GM12878 (cell line): ENCODE results near the gene HSPA4. TPM values are rescaled to one million over a fixed set of nuclear protein-coding genes. Genes with fewer than 3 reads are reported as not detected.

ENCODE experiments used
- ATAC-seq: fragments of 200-7000 bp; cut with Tn5 transposase; 3 replicates; pipeline ENCODE4 v1.9.1; 2020; ENCODE audit warnings: mild to moderate bottlenecking, moderate library complexity
- BruUV-seq: library from RNA; stranded (reverse); fragments of 400-500 nt; replicated peaks from 2 replicates; lab custom pipeline; 2021; lab: Mats Ljungman, UMichigan
- CTCF ChIA-PET: fragments of 300-600 bp; sonication (Branson Sonifier 250); formaldehyde crosslinking; extraction: SDS; loops from one replicate; lab custom pipeline; 2021; ENCODE audit warnings: inconsistent platforms; lab: Yijun Ruan, JAX
- POLR2A ChIA-PET: fragments of 350-600 bp; formaldehyde crosslinking; extraction: SDS; loops from one replicate; lab custom pipeline; 2021; ENCODE audit warnings: inconsistent platforms; lab: Charles Lee
- RAD21 ChIA-PET: fragments of 300-600 bp; sonication (Branson Sonifier 250); formaldehyde crosslinking; loops from one replicate; lab custom pipeline; 2023; ENCODE audit warnings: antibody characterized with exemption; ENCODE audit not compliant: unreplicated experiment; lab: Charles Lee
- SMC1A ChIA-PET: fragments of 300-600 bp; sonication (Branson Sonifier 250); formaldehyde crosslinking; loops from one replicate; lab custom pipeline; 2023; ENCODE audit not compliant: unreplicated experiment, uncharacterized antibody; lab: Charles Lee
- DNase-seq: peaks from one replicate; pipeline ENCODE4 v3.0.0-alpha.2; 2011; ENCODE audit warnings: low read depth, low spot score
- FAIRE-seq: peaks from 3 replicates; lab custom pipeline; 2011; peaks lifted over from hg19 to GRCh38; lab: Jason Lieb, UNC
- H2AFZ ChIP-seq: 2 replicates; pipeline ENCODE4 v1.6.0; 2011; ENCODE audit warnings: low read depth, low read length, control low read depth; ENCODE audit not compliant: control insufficient read depth
- H3K27ac ChIP-seq: 2 replicates; pipeline ENCODE4 v1.5.1; 2011; ENCODE audit warnings: control low read depth; ENCODE audit not compliant: control insufficient read depth, insufficient read depth
- H3K27me3 ChIP-seq, 2 experiments: replicated peaks in 1 of 2; 2 replicates each; pipeline versions ENCODE4 v1.6.0 to v1.6.1; 2011; ENCODE audit warnings: low read length in 1 of 2; ENCODE audit not compliant: control insufficient read depth in 2 of 2, insufficient read depth in 2 of 2
- H3K36me3 ChIP-seq, 2 experiments: 2 replicates each; pipeline ENCODE4 v1.5.1; 2011; ENCODE audit warnings: low read length in 1 of 2; ENCODE audit not compliant: control insufficient read depth in 2 of 2, insufficient read depth in 2 of 2
- H3K4me1 ChIP-seq: 2 replicates; pipeline ENCODE4 v1.6.1; 2011; ENCODE audit warnings: mild to moderate bottlenecking, low read length, moderate library complexity, mixed read lengths; ENCODE audit not compliant: control insufficient read depth, insufficient read depth
- H3K4me2 ChIP-seq: 2 replicates; pipeline ENCODE4 v1.6.0; 2011; ENCODE audit warnings: control low read depth; ENCODE audit not compliant: control insufficient read depth, insufficient read depth
- H3K4me3 ChIP-seq: fragments of 200-600 bp; sonication (generic); 2 replicates; pipeline ENCODE4 v1.5.1; 2016
- H3K79me2 ChIP-seq: 2 replicates; pipeline ENCODE4 v1.6.0; 2011; ENCODE audit warnings: low read length; ENCODE audit not compliant: control insufficient read depth, insufficient read depth
- H3K9ac ChIP-seq: 2 replicates; pipeline ENCODE4 v1.8.0; 2011; ENCODE audit warnings: low read length, control low read depth, mixed read lengths; ENCODE audit not compliant: control insufficient read depth, insufficient read depth
- H3K9me3 ChIP-seq: replicated peaks from 3 replicates; pipeline ENCODE4 v1.5.1; 2011; ENCODE audit warnings: mild to moderate bottlenecking, low read length; ENCODE audit not compliant: control insufficient read depth, insufficient read depth
- H4K20me1 ChIP-seq: 2 replicates; pipeline ENCODE4 v1.6.0; 2011; ENCODE audit not compliant: control insufficient read depth, insufficient read depth
- CREB1 ChIP-seq: IDR thresholded peaks from 2 replicates; pipeline ENCODE4 v1.6.1; 2012; ENCODE audit warnings: low read depth, mild to moderate bottlenecking, inconsistent platforms
- POU2F2 ChIP-seq: IDR thresholded peaks from 3 replicates; pipeline ENCODE4 v1.6.1; 2011; ENCODE audit warnings: low read depth, mild to moderate bottlenecking, low read length, borderline replicate concordance
- RAD51 ChIP-seq: fragments of 450-650 bp; IDR thresholded peaks from 2 replicates; pipeline ENCODE4 v1.6.1; 2016; ENCODE audit warnings: moderate library complexity, mild to moderate bottlenecking, inconsistent platforms
- ZNF274 ChIP-seq: IDR thresholded peaks from one replicate; pipeline ENCODE4 v1.8.0; 2011; ENCODE audit not compliant: insufficient read length, insufficient read depth
- WGBS: methylation state at CpG from one replicate; pipeline ENCODE4 v1.1.6; 2016; ENCODE audit warnings: low lambda C conversion rate; ENCODE audit not compliant: insufficient replicate concordance, insufficient coverage; ENCODE audit errors: missing lambda C conversion rate; 5-methylcytosine and 5-hydroxymethylcytosine counted together
- in situ Hi-C: fragments of 300-500 bp; cut with MboI; formaldehyde crosslinking; loops from 9 replicates; pipeline ENCODE4 v1.14.3; 2018; ENCODE audit warnings: mixed read lengths
- intact Hi-C: fragments of 100-400 bp; cut with micrococcal nuclease; formaldehyde crosslinking; loops from one replicate; pipeline ENCODE4 v1.14.2; 2022; ENCODE audit not compliant: unreplicated experiment
- polyA plus RNA-seq, 11 experiments: library from polyadenylated mRNA; depleted of rRNA in 4 of 11; unstranded in 6 of 11; stranded (reverse) in 5 of 11; fragments of >200 nt; fragmentation: Nextera tagmentation in 4 of 11; fragmentation: Illumina TruSeq in 1 of 11; extraction: Ambion mirVana in 4 of 11; extraction: Trizol in 1 of 11; gene quantifications; 1 replicate in 1 of 11; 2 replicates in 10 of 11; pipeline versions ENCODE4 v1.2.1 to v1.2.3, GENCODE V29; 2011 to 2016; ENCODE audit warnings: inconsistent platforms in 2 of 11, missing spikeins in 2 of 11, low read depth in 1 of 11
- total RNA-seq, 4 experiments: library from RNA; depleted of rRNA in 3 of 4; stranded (reverse); fragments of >200 nt in 3 of 4; fragmentation: Illumina TruSeq in 1 of 4; extraction: Trizol in 1 of 4; gene quantifications; 2 replicates each; pipeline versions ENCODE4 v1.2.1 to v1.2.3, GENCODE V29; 2013 to 2021
- TF ChIP-seq, protein P1 (sequence below): fragments of 150-350 bp; IDR thresholded peaks from 2 replicates; pipeline ENCODE4 v1.6.1; 2014; ENCODE audit warnings: mild to moderate bottlenecking, low read depth, low read length
- TF ChIP-seq, protein P2 (sequence below): IDR thresholded peaks from 2 replicates; pipeline ENCODE4 v1.6.1; 2012; ENCODE audit warnings: low read length, inconsistent platforms

HSPA4 gene
- total and polyA plus RNA-seq, 10 of the 15 experiments (the other 5 are each of a cell fraction or from before 2014, with no cell fraction given), result 61.6 to 234 (median 116) TPM

DNA sequence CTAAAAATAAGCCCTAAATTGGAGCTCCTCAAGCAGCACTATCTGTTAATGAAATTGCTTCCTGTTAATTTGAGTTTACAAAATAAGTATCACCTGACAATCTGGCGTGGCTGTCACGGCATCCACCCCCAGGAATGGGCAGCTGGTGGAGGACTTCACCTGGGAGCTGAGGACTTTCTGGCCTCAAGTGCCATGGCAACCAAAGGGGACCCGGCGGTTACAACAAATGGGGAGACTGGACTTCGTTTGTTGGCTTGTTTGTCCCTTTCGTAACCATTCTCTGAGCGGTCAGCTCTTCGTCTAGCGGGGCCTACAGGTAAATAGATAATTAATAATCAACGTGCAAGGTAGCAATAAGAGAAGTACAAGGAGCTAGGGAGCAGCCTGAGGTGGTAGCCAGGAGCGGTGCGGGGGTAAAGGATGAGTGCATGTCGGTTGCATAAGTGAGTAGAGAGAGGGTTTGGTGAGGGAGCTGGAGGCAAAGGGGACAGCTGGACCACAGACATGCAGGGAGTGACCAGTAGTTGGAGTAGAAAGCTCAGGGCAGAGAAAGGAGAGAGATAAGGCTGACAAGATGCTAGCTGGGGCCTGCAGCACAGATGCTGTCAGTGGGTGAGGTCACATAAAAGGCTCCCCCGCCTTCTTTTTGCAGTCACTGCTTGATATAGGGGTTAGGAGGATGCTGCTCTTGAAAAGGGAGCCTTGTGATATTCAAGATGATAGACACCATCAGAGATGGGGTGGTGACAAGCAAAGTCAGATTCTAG, 62.5 kb downstream of the HSPA4 start (continued):
- TF ChIP-seq, protein P1, sequence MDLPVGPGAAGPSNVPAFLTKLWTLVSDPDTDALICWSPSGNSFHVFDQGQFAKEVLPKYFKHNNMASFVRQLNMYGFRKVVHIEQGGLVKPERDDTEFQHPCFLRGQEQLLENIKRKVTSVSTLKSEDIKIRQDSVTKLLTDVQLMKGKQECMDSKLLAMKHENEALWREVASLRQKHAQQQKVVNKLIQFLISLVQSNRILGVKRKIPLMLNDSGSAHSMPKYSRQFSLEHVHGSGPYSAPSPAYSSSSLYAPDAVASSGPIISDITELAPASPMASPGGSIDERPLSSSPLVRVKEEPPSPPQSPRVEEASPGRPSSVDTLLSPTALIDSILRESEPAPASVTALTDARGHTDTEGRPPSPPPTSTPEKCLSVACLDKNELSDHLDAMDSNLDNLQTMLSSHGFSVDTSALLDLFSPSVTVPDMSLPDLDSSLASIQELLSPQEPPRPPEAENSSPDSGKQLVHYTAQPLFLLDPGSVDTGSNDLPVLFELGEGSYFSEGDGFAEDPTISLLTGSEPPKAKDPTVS, result no peak
- TF ChIP-seq ZNF274 (no peak), POU2F2 (no peak)
- TF ChIP-seq, protein P2, sequence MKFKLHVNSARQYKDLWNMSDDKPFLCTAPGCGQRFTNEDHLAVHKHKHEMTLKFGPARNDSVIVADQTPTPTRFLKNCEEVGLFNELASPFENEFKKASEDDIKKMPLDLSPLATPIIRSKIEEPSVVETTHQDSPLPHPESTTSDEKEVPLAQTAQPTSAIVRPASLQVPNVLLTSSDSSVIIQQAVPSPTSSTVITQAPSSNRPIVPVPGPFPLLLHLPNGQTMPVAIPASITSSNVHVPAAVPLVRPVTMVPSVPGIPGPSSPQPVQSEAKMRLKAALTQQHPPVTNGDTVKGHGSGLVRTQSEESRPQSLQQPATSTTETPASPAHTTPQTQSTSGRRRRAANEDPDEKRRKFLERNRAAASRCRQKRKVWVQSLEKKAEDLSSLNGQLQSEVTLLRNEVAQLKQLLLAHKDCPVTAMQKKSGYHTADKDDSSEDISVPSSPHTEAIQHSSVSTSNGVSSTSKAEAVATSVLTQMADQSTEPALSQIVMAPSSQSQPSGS, result no peak

DNA sequence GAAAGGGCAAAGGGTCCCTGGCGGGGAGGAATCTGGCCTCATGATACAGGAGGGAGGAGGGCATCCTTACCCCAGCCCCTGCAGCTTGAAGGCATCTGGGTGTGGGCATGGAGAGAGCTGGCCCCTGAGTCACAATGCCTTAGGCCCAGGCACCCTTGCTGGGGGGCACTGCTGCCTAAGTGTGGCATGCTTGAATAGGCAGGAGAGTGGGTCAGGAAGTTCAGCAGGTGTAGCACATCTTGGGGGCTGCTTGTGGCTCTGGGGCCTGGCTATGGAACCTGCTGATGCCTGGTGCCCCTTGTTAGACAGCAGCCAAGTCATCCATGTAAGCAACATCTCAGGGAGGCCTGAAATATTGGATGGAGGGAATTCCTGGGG, 63.1 kb downstream of the HSPA4 start:
- intact Hi-C loops (loop anchor here (5.0 kb wide), 4 partner anchors 132 to 752 kb away; no protein-coding TSS in a partner anchor), in situ Hi-C loops (loop anchor here (5.0 to 10.0 kb wide), 4 partner anchors 172 to 832 kb away; no protein-coding TSS in a partner anchor)
- H3K4me1 ChIP-seq, result peaks cover 3% of the 10 kb centered on the region; the same call in 1 of the 2 replicates
- no peak for DNase-seq
- H3K4me3 ChIP-seq, result no peak overlapping the region
- ChIA-PET SMC1A (interaction anchor here (0.6 to 4.1 kb wide), 6 partner anchors 10 to 345 kb away, joined by 3 to 24 read pairs (median 4); no protein-coding TSS in a partner anchor), RAD21 (interaction anchor here (0.9 to 2.8 kb wide), 8 partner anchors 9 to 233 kb away, joined by 3 to 12 read pairs (median 6); no protein-coding TSS in a partner anchor), POLR2A (no interaction called here), CTCF (interaction anchor here (0.8 to 3.3 kb wide), 7 partner anchors 10 to 341 kb away, joined by 3 to 18 read pairs (median 5); no protein-coding TSS in a partner anchor)
- H3K36me3 ChIP-seq, result no peaks in the 10 kb centered on the region
- H3K9ac ChIP-seq, result no peak overlapping the region
- no peaks in the 10 kb centered on the region for H4K20me1 ChIP-seq
- no peaks in the 10 kb centered on the region for H3K79me2 ChIP-seq
- WGBS, result 82% methylated on average over 1 of the region's 1 CpG
- H3K27ac ChIP-seq, result no peak overlapping the region
- FAIRE-seq, result no peak
- no peak overlapping the region for H2AFZ ChIP-seq
- BruUV-seq, result no TSS peak
- H3K27me3 ChIP-seq, result no peaks in the 10 kb centered on the region
- no peak overlapping the region for H3K4me2 ChIP-seq
- no peak for TF ChIP-seq CREB1
- TF ChIP-seq RAD51, result no peak
- ATAC-seq, result no peak
- no peaks in the 10 kb centered on the region for H3K9me3 ChIP-seq
